Dedifferentiated amniotic fluid mesenchymal stem cell (primary cell): ENCODE measurements around the gene TSPO.

ENCODE experiments used
- DNase-seq: peaks from one replicate; pipeline ENCODE4 v3.0.0-alpha.2; 2016; ENCODE audit errors: extremely low spot score

The TSPO gene

DNA sequence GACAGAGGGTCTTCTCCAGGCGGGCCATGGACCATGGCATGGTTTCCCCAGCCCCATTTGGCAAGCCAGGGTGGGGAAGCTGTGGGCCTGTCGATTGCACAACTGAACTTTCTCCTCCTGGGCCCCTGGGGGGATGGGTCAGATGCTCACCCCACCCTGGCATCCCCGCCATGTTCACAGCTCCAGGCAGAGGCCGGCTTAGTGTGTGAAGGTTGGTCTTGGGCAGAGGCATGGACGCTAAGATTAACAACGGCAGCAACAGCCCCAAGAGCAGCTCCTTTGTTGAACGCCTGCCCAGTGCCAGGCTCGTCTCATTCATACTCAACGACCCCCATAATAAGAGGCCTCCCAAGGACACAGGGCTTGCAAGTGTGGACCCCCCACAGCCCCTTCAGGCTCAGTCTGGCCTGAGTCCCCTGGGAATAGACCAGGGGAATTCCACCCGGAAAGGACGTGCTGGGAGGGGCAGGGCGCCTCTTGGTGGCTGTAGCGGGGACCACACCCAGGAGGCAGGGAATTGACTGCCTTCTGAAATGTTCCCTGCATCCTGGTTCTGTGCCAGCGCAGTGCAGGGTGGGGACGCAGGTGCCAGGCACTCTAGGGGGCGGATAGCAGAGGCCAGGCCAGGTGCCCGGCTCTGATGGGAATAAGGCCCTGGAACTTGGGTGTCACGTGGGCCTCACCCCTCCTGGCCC, 8.3 kb downstream of the TSPO start:
- DNase-seq: no peak

DNA sequence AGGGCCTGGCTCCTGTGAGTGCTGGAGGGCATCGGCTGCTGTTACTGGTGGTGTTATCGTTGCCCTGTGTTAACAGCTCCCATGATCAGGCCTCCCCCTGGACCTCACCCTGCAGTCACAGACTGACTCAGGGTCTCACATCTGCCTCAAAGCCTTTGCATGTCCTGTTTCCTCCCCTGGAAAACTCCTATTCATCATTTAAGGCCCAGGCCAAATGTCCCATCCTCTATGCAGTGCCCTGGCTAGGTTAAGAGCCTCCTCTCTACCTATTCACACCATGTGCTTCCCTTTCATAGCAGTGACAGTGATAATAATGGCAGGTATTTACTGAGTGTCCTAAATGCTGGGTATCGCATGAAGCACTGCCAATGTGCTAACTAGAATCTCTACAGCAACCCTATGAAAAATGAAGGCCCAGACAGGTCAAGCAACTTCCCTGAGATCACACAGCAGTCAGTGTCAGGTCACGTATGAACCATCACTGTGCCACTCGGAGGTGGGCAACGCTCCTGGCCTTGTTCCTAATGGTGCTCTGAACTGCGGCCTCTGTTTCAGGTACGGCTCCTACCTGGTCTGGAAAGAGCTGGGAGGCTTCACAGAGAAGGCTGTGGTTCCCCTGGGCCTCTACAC, 9.3 kb downstream of the TSPO start:
- no peak for DNase-seq

DNA sequence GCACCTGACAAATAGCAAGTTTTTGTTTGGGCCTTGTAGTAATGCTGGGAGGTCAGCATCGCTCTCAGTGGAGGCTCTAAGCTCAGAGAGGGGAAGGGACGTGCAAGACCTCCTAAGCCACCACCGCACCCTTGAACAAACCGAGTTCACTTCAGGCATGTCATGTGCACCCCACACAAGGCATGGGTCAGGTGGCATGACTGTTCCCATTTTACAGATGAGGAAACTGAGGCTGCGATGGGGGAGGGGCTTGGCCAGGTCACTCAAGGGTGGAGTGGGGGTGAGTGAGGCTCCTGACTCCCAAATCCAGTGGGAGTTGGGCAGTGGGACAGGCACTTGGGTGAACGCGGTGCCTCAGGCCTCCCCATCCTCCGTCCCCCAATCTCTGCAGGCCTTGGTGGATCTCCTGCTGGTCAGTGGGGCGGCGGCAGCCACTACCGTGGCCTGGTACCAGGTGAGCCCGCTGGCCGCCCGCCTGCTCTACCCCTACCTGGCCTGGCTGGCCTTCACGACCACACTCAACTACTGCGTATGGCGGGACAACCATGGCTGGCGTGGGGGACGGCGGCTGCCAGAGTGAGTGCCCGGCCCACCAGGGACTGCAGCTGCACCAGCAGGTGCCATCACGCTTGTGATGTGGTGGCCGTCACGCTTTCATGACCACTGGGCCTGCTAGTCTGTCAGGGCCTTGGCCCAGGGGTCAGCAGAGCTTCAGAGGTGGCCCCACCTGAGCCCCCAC, 11.2 kb downstream of the TSPO start:
- DNase-seq: no peak

DNA sequence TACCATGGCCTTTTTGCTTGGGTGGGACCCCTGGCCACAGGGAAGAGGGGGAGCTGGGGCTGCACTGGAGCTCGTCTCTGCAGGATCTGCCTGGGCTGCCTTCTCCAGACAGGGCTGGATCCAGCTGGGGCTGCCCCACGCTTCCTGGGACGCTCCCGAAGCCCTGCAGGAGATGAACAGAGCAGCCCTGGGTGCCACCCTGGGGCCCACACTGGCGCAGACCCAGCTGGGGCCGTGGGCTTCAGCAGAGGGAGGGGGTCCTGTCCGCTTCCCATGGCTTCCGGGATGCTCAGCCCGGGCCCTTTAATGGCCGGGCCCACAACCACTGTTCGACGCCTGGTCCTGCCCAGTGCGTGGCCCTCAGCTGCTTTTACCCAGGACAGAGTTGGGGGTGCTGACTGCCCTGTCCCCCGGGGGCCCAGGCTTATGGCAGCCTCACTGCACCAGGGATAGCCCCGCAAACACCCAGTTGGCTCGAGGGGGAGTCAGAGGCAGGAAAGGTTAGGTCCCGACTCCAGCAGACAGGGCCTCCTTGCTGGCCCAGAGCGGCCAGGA, 12.0 kb downstream of the TSPO start:
- DNase-seq: no peak

DNA sequence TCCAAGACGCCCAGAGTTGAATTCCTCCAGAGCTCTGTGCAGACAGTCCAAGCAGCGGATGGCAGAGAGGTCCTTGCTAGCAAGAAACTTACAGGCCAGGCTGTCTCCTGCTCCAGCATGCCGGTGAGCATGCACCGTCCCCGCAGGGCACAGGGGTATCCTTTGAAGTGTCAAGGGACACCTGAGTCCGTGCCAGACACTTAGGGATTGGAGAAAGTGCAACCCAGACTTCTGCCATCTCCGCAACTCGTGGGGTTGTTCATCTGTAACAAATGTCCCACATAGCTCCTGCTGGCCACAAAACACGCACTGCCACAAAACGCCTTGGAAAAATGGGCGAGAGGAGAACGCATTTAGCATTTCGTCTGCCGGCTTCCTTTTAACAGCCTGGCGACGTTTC, 13.3 kb downstream of the TSPO start:
- DNase-seq: no peak

DNA sequence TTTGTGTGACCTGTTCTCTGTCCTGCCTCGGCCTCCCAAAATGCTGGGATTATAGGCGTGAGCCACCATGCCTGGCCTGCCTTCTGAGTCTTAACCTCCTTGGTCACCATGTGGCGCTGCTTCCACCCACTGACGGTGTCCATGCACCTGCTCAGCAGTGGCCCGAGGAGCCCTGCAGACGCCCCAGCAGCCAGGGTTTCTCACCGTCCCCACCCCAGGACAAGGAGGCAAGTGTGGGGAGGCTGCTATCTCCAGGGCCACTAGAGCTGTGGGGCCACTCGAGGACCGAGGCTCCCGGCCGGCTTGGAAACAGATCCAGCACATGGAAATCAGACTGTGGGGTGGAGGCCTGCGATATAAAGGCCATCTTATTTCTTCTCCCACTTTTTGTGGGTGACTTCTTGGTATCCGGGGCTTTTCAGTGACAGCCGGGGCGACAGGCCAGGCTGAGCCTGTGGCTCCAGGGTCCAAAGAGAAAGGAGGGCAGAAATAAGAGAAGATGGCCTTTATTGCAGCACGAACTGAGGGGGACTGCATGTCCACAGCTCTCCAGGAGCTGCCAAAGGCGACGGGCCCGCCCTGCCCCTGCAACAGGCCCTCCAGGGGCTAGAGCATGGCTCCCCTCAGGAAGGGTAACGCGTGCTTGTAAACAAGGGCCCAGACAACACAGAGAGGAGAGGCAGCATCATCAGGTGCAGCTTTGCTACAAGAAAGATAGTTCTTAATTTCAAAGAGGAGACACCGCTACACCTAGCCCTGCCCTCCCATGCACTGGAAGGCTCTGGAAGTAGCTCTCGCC, 15.0 kb downstream of the TSPO start:
- DNase-seq: no peak

DNA sequence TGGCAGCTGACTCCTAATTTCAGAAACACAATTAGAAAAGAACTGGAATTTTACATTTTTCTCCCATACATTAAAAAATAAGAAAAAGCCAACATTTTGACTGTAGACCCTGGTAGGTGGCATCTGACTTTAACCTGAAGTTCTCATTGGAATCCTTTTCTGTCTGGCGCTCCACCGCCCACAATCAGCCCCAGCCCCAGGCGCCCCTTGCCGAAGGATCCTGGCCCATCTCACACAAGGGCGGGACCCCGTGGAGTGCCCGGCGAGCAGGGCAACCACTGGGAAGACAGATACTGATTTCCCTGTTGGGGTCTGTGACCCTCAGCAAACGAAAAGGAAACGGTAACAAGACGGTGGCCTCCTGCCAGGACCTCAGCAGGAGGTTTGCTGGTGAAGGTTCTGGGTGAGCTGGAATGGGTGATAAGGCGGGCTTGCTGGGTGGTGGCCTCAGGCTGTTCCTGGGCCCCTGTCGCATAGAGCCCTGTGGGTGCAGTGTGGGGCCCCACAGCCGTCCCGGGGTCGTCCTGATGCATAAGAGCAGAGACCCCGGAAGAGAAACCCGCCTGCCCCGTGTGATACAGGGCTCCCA, 15.7 kb downstream of the TSPO start:
- DNase-seq: no peak

DNA sequence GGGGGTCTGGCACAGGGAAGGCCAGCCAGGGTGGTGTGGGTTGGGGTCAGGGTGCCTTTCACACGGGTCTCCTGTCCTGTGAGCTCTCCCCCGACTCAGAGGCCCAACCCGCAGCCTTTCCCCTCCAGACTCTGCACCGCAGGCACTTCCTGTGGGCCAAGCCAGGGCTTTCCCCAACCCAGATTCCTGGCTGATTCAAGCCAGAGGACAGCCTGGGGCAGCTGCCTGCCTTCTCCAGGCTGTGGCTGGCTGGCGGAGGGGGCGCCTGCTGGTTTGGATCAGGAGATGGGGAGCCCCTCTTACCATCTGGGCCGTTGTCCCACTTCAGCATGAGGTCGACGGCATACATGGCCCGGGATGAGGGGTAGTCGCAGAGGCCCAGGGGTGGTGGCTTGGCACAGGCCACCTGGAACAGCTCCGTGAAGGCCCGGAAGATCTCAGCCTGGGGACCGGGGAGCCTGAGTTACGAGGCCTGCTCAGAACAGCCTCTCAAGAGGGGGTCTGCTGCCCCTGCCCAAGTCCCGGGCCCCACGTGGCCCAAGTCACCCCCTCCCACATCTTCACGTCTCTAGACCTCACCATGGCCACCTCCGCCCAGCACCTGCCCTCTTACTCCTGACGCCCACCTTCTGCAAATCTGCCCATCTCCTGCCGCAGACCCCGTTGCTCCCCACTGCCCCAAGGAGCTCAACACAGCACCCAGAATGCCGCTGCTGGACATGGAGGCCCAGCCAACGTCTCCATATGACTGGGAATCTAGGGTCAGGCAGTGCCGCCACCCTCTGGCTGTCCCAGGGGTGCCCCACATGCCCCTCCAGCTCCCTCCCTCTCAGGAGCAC, 17.3 kb downstream of the TSPO start:
- peak; percentile 51 for DNase-seq

DNA sequence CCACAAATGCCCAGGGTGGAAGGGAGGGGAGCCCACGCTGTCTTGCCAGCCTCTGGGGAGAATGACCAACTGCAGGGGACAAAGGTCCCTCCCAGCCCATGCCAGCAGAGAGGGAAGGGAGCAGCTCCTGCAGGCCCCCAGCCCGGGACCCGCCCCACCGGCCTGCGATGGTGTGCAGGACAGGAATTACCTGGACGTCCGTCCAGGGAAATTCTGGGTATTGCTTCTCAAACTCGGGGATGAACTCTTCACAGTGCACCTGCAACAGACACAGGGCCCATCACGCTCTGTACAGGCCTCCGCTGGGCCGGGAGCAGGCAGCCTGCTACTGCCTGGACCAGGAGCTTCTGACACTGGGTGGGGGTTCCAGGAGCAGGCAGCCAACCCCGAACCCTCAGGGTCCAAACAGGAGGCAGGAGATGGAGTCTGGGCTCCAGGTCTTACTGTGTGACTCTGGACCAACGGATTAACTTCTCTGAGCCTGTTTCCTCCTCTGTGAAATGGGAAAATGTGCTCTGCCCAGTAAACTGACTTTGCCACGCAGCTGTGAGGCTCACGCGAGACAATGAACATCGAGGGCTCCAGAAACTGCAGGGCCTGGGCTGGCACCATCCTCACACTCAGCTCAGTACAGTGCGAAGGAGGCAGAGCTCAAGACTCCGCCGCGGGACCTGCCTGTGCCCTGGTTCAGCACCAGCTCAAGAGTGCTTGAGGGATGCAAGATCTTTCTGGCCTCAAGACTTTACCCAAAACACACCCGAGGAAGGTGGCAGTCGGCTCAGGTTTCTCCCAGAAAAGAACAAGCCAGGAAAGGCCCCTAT, 18.2 kb downstream of the TSPO start:
- DNase-seq: no peak

DNA sequence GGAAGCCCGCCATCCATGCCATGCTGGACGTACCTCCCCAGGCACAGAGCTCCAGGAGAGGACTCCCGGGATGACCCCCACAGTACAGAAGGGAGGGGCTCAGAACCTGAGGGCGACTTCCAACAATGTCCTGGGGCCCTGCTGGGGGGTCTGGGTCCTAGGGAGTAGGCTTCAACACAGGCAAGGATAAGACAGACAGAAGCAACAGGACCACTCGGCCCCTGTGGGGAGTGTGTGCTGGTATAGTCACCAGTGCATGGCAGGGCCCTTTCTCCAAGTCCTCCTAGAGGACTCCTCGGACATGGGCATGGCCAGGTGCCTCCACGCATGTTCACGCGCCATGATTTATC, 18.7 kb downstream of the TSPO start:
- DNase-seq: no peak

DNA sequence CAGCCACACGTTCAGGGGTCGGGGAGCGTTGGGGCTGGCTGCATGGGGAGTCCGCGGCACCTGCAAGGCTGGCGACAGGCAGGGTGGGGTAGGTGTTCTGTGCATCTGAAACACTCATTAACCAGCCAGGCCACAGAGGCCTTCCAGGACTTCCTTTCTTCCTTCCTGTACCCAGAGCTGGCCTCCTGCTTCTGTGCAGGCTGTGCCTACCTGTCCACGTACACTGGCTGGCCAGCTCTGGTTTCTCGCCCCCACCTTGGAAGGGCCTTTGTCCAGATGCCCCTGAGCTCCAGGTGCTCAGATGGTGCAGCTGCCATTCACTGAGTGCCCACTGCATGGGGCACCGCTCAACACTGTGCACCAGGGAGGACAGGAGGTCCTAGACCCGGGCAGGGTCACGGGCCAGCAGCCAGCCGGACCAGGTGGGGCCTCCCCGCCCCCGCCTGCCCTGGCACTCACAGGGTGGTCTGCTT, 19.7 kb downstream of the TSPO start:
- no peak for DNase-seq

DNA sequence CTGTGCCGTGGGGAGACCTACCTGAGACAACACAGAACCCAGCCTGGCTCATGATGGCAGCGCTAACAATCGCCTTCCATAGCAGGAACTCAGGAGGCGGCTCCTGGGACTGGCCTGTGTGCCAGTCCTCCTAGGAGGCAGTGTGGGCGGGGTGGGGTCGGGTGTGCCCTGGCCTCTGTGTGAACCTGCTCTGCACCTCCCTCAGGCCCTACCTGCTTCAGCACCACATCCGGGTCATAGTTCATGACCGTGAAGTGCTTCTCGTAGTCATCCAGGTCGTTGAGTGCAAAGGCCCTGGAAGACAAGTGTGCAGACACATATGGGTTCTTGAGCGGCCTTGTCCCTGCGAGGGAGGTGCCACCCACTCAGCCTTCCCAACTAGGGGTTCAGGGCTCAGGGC, 20.2 kb downstream of the TSPO start:
- no peak for DNase-seq

DNA sequence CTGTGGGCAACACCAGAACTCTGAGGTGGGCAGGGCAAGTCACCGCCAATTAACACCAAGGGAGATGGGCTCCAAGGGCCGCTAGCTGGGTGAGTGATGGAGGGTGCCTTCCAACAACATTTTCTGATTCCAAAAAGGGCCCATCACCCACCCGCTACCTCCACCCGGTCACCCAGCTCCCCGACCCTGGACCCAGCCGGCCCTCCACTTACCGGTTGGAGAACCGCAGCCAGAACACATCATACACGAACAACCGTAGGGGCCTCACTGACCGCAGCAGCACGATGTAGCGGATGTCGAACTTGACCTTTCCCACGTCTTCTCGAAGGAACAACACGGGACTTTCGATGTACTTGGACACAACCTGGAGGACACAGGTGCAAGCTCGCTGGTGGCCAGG, 20.8 kb downstream of the TSPO start:
- no peak for DNase-seq

DNA sequence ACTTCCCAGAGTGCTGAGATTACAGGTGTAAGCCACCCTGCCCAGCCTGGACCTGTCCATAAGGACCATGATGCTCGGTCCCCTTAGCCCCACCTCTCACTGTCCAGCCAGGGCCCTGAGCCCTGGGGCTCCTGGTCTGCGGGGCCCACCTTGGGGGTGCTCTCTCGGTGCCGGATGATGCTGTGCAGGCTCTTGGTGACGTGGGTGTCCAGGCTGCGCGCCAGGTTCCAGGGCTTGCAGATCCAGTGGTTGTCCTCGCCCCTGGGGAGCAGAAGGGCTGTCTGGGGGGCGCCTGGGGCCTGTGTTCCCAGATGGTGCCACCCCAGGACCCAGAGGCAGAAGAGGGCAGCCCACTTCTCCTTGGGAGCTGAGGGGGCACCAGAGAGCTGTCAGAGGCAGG, 22.2 kb downstream of the TSPO start:
- DNase-seq: no peak

DNA sequence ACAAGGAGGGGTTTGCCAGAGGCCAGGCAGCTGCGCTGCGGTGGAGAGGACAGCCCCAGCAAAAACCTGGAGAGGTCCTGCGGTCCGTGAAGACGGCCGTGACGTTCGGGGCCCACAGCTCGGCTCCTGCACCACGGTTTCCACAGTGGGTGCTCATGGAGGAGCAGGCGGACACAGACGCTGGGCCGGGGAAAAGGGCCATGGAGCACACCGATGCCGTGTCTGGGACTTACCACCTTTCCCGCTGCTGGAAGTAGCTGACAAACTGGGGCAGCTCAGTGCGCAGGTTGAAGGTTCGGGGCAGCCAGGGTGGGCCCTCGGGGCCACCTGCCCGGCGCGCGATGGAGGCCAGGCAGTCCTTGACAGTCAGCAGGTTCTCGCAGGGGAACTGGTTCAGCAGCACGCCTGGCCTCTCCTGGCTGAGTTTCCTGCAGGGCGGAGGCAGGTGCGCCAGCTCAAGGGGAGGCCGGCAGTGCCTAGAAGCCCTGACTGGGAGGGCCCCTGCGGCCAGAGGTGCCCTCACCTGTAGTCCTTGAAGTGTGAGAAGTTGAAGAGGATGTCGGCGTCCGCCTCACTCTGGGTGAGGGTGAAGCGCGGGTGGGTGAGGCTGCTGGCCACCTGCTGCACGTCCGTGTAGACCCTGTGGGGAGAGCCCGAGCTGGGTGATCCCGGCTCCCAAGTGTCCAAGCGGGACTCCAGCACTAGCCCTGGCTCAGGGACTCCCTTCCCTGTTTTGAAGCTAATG, 22.8 kb downstream of the TSPO start:
- no peak for DNase-seq

DNA sequence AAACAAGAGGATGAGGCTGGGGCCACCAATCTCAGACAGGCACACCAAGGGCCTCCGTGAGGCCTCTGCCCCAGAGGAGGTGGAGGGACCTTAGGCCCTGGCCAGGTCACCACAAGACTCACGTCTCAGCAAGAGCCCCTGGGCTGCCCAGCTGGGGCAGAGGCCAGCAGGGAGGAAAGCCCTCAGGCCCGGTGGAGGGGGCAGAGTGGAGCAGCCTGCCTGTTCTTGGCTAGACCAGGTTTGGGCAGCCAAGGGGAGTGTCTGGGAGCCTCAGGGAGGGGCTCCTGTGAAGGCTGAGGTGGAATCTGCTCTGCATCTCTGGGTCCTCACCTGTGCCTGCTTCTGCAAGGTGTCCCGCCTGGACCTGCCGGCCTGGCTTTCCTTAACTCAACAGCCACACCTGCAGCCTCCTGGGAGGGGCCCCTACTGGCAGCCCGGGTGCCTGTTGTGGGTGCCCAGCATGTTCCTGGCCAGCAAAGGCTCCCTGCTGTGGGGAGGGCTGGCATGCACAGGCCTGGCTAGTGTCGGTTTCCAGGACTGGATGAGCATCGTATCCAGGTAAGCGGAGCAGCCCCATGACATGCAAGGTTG, 23.7 kb downstream of the TSPO start:
- DNase-seq: no peak

DNA sequence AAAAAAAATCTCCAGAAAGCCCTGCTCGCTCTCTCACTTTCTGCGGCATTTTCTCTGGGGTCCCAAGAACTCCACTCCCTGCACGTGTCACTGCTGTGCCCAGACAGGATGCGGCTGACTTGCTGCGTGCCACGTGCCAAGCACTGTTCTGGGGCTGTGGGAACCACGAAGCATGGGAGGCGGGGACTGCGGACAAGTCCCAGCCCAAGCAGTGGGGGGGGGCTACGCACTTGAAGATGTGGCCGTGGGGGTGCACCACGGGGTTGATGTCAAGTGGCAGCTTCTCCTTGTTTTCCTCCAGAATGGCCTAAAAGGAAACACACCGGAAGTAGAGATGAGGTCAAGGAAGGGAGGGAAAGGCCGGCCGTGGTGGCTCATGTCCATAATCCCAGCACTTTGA, 24.7 kb downstream of the TSPO start:
- no peak for DNase-seq

DNA sequence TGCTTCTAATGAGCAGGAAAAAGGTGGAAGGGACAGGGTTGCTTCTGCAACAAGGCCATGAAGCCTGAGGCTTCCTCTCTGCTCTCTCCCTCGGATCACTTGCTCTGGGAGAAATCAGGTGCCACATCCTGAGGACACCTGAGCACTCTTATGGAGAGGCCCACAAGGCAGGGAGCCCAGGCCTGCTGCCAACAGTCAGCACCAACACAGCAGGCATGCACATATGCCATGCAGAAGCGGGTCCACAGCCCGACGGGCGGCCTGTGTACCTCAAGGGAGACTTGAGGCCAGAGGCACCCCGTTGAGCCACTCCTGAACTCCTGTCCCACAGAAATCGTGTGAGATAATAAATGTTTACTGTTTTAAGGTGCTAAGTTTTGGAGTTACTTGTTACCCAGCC, 26.1 kb downstream of the TSPO start:
- DNase-seq: no peak
